ENCODE results near the gene GOLGA1.
"Not testable (repeated sequence)": the region's sequence is repeated elsewhere in the genome, so short reads cannot be mapped to it uniquely, and the experiment has no call there.

The GOLGA1 gene

GRCh38 chr9:124838132-124838531 lies 102.8 kb downstream of the GOLGA1 start:
- not testable (repeated sequence) for DNase-seq (ENCODE audit: low read depth)

GRCh38 chr9:124835026-124835557 lies 105.8 kb downstream of the GOLGA1 start:
- peak; percentile 80 for DNase-seq (ENCODE audit: low read depth)

GRCh38 chr9:124834591-124834990 lies 106.3 kb downstream of the GOLGA1 start:
- DNase-seq (ENCODE audit: low read depth), result peak; percentile 60

GRCh38 chr9:124831642-124832364 lies 109.1 kb downstream of the GOLGA1 start:
- no peak for DNase-seq (ENCODE audit: low read depth)

- no peak for DNase-seq (ENCODE audit: low read depth)
These were observed 110.3 kb downstream of the GOLGA1 start for GRCh38 chr9:124830593-124830992.

- no peak for DNase-seq (ENCODE audit: low read depth)
These were observed 111.6 kb downstream of the GOLGA1 start for GRCh38 chr9:124829334-124829669.

- no peak for DNase-seq (ENCODE audit: low read depth)
These were observed 112.2 kb downstream of the GOLGA1 start for GRCh38 chr9:124828489-124829333.
